ENCODE data around the gene PSAP. TPM values are rescaled to one million over a fixed set of nuclear protein-coding genes. Genes with fewer than 3 reads are reported as not detected.

The PSAP gene
- total RNA-seq, 1 experiment from 2014 or later, result 336 TPM

DNA sequence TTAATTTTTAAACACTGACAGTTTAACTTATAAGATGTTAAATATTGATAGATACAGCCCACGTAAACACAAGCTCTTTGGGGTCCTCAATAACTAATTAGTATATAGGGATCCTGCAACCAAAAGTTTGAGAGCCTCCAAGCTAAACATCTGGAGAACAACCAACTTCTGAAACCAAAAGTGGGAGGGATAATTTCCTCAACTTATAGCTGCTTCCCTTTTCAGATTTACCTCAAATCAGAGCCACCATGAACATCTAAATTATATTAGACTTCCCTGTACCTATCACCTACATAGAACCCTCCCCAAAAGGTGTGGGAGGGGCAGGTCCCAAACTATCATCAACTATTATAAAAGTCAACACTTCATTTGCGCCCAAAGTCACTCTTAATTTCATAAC, 8.6 kb downstream of the PSAP start:
- Mint-ChIP-seq H3K27me3 (ENCODE audit: low read depth) (no peaks in the 10 kb centered on the region), H3K9me3 (no peaks in the 10 kb centered on the region), H3K4me3 (no peak overlapping the region), H3K36me3 (ENCODE audit: insufficient read depth in 1 of 3, low read depth in 3 of 3) (peaks cover 0 to 4% (median 4%) of the 10 kb centered on the region in 3 experiments; a peak in 3 of 7 replicates), H3K27ac (no peak overlapping the region), H3K4me1 (peaks cover 34 to 48% of the 10 kb centered on the region in 2 experiments)
- Histone ChIP-seq H3K27me3 (ENCODE audit: insufficient read depth, low read length) (no peaks in the 10 kb centered on the region), H3K79me2 (ENCODE audit: insufficient read depth, low read length) (peaks cover 57% of the 10 kb centered on the region; the same call in 1 of the 2 replicates), H2AK5ac (ENCODE audit: insufficient read length, low read length) (no peak overlapping the region), H2AFZ (ENCODE audit: low read length) (no peak overlapping the region), H3K4me2 (ENCODE audit: insufficient read depth, insufficient read length, low read length) (no peak overlapping the region), H4K8ac (replicated peaks; ENCODE audit: insufficient read length, low read depth, low read length) (no peak overlapping the region), H3K9me3 (ENCODE audit: control insufficient read depth, low read depth, low read length) (no peaks in the 10 kb centered on the region), H3K79me1 (ENCODE audit: insufficient read depth, low read depth, low read length, poor library complexity, severe bottlenecking) (peaks cover 3% of the 10 kb centered on the region), H2BK5ac (ENCODE audit: insufficient read length, low read length) (no peak overlapping the region), H3K23me2 (ENCODE audit: insufficient read length, low read depth, low read length, poor library complexity, severe bottlenecking) (no peaks in the 10 kb centered on the region), H2BK12ac (ENCODE audit: insufficient read length, low read depth, low read length) (no peak overlapping the region), H3K56ac (ENCODE audit: insufficient read length, low read depth, low read length) (no peak overlapping the region), H3K4me1 (ENCODE audit: insufficient read depth, low read length) (peaks cover 8% of the 10 kb centered on the region; the same call in 1 of the 2 replicates), H3K18ac (ENCODE audit: insufficient read length, low read depth, low read length) (no peak overlapping the region), H3T11ph (ENCODE audit: low read length) (no peak overlapping the region), H3K14ac (ENCODE audit: insufficient read depth, low read length) (no peak overlapping the region), H3K23ac (ENCODE audit: insufficient read length, low read depth, low read length) (no peak overlapping the region), H2BK15ac (ENCODE audit: low read depth, low read length) (no peak overlapping the region), H2BK120ac (ENCODE audit: low read depth, low read length, poor library complexity, severe bottlenecking) (no peak overlapping the region), H3K27ac (ENCODE audit: insufficient read length, low read depth, low read length) (no peak overlapping the region), H4K5ac (ENCODE audit: insufficient read length, low read depth, low read length) (no peak overlapping the region), H3K9ac (ENCODE audit: extremely low read depth, insufficient read length, low read length) (no peak overlapping the region), H3K4ac (ENCODE audit: low read depth, low read length) (no peak overlapping the region), H4K91ac (ENCODE audit: insufficient read length, low read depth, low read length) (no peak overlapping the region), H4K20me1 (ENCODE audit: control insufficient read depth, insufficient read depth, insufficient read length) (no peaks in the 10 kb centered on the region), H2BK20ac (ENCODE audit: low read depth, low read length, poor library complexity, severe bottlenecking) (no peak overlapping the region)
- WGBS (ENCODE audit: extremely low coverage, insufficient read length, low lambda C conversion rate), result 100% methylated on average over 1 of the region's 2 CpGs
- DNase-seq, result no peak
- TF ChIP-seq, protein P1, sequence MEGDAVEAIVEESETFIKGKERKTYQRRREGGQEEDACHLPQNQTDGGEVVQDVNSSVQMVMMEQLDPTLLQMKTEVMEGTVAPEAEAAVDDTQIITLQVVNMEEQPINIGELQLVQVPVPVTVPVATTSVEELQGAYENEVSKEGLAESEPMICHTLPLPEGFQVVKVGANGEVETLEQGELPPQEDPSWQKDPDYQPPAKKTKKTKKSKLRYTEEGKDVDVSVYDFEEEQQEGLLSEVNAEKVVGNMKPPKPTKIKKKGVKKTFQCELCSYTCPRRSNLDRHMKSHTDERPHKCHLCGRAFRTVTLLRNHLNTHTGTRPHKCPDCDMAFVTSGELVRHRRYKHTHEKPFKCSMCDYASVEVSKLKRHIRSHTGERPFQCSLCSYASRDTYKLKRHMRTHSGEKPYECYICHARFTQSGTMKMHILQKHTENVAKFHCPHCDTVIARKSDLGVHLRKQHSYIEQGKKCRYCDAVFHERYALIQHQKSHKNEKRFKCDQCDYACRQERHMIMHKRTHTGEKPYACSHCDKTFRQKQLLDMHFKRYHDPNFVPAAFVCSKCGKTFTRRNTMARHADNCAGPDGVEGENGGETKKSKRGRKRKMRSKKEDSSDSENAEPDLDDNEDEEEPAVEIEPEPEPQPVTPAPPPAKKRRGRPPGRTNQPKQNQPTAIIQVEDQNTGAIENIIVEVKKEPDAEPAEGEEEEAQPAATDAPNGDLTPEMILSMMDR (conservative IDR thresholded peaks at IDR 0.05), result no peak

All from H9 (cell line).